GM12878 (cell line): ENCODE results near the gene NFATC1.

Experiments
- EZH2 ChIP-seq: IDR thresholded peaks from 2 replicates; pipeline ENCODE4 v1.6.1; 2012; ENCODE audit warnings: low read depth, mild to moderate bottlenecking, control low read depth, inconsistent platforms, low read length, borderline replicate concordance; ENCODE audit not compliant: control insufficient read depth
- FOXM1 ChIP-seq: IDR thresholded peaks from 2 replicates; pipeline ENCODE4 v1.6.1; 2012; ENCODE audit warnings: low read depth, mild to moderate bottlenecking, inconsistent platforms, low read length, moderate library complexity
- MYC ChIP-seq: IDR thresholded peaks from 2 replicates; pipeline ENCODE4 v1.6.1; 2011; ENCODE audit warnings: mild to moderate bottlenecking, low read length, moderate library complexity, inconsistent platforms; ENCODE audit not compliant: insufficient read depth, insufficient replicate concordance, insufficient read length, severe bottlenecking
- POLR2A ChIP-seq: IDR thresholded peaks from 2 replicates; pipeline ENCODE4 v1.6.1; 2011; ENCODE audit warnings: low read depth, mild to moderate bottlenecking, low read length
- STAT3 ChIP-seq: IDR thresholded peaks from 2 replicates; pipeline ENCODE4 v1.6.1; 2011; ENCODE audit warnings: low read depth, low read length, improper control_type of control experiment
- TF ChIP-seq, protein P1 (sequence below), 3 experiments: IDR thresholded peaks in 2 of 3; conservative IDR thresholded peaks in 1 of 3; 2 replicates each; pipeline ENCODE4 v1.5.1; 2011; ENCODE audit warnings: low read depth in 3 of 3, low read length in 3 of 3, mild to moderate bottlenecking in 3 of 3, control low read depth in 2 of 3, moderate library complexity in 2 of 3, inconsistent platforms in 1 of 3, mixed read lengths in 1 of 3; ENCODE audit not compliant: control insufficient read depth in 2 of 3, insufficient read depth in 1 of 3; ENCODE audit errors: extremely low read depth in 1 of 3

DNA sequence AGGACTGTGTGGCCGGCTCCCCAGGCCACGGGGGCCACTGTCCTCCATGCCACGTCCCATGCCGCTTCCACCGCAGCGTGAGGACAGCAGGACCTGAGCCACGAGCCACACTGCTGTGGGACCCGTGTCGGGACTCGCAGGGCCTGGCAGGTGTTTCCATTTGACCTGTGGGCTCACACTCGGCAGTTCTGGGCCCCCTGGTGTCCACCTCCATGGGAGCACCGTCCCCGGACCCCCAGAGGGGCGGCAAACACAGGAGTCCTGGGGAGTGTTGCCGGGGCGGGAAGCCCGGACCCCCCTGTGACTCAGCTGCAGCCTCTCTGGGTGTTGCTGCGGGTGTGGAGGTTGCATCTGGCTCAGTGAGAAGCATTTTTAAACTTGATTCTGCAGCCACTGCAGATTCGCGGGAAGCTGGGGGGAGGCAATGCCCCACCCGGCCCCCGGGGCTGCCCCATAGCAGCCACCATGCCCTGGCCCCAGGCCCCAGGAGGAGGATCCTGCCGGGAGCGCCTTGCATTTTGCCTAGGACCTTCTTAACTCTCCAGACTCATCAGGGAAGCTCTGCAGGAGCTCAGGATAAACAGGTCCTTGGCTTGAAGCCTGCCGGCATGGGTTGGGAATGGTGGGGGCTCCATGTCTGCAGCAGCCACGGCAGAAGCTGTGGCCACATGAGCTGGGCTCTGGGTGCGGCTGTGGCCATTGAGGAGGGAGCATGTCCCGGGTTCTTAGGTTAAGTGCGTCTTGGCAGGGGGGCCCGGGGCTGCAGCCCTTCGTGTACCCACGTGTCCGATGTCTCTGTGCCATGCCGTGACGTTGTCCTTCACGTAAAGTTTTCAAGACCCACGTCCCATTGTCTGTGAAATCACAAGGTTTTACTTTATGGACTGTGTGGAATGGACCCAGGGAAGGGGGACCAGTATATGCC lies 30.9 kb downstream of the NFATC1 start:
- TF ChIP-seq FOXM1 (no peak), POLR2A (no peak), STAT3 (no peak), EZH2 (no peak), MYC (no peak)
- TF ChIP-seq, protein P1, sequence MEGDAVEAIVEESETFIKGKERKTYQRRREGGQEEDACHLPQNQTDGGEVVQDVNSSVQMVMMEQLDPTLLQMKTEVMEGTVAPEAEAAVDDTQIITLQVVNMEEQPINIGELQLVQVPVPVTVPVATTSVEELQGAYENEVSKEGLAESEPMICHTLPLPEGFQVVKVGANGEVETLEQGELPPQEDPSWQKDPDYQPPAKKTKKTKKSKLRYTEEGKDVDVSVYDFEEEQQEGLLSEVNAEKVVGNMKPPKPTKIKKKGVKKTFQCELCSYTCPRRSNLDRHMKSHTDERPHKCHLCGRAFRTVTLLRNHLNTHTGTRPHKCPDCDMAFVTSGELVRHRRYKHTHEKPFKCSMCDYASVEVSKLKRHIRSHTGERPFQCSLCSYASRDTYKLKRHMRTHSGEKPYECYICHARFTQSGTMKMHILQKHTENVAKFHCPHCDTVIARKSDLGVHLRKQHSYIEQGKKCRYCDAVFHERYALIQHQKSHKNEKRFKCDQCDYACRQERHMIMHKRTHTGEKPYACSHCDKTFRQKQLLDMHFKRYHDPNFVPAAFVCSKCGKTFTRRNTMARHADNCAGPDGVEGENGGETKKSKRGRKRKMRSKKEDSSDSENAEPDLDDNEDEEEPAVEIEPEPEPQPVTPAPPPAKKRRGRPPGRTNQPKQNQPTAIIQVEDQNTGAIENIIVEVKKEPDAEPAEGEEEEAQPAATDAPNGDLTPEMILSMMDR (IDR thresholded peaks at IDR 0.05 in 2 of 3, conservative IDR thresholded peaks at IDR 0.05 in 1 of 3; ENCODE audit: control insufficient read depth in 2 of 3, extremely low read depth in 1 of 3, insufficient read depth in 1 of 3, low read depth in 3 of 3, low read length in 3 of 3) = no peak
